GM12865 (cell line): ENCODE measurements around the gene TEX29.

Experiments used
- DNase-seq: peaks from one replicate; pipeline ENCODE4 v3.0.0; 2010; ENCODE audit warnings: low read depth
- H3K4me3 ChIP-seq: 2 replicates; pipeline ENCODE4 v1.5.1; 2011; ENCODE audit warnings: mild to moderate bottlenecking, low read depth, low read length, control low read depth
- CTCF ChIP-seq: IDR thresholded peaks from 2 replicates; pipeline ENCODE4 v1.5.1; 2011; ENCODE audit warnings: low read length, control low read depth, low read depth, inconsistent platforms; ENCODE audit not compliant: insufficient read depth; ENCODE audit errors: missing control alignments

Gene TEX29

GRCh38 chr13:111373486-111373885 lies 53.0 kb downstream of the TEX29 start:
- no peak overlapping the region for H3K4me3 ChIP-seq
- DNase-seq, result no peak
- TF ChIP-seq CTCF, result no peak

GRCh38 chr13:111380431-111380830 lies 60.0 kb downstream of the TEX29 start:
- TF ChIP-seq CTCF, result no peak
- no peak for DNase-seq
- H3K4me3 ChIP-seq, result no peak overlapping the region

- DNase-seq, result no peak
- no peak for TF ChIP-seq CTCF
- H3K4me3 ChIP-seq, result no peak overlapping the region
Measured at GRCh38 chr13:111382411-111382810, 62.0 kb downstream of the TEX29 start.

- TF ChIP-seq CTCF, result no peak
- no peak overlapping the region for H3K4me3 ChIP-seq
- no peak for DNase-seq
Measured at GRCh38 chr13:111382877-111383276, 62.4 kb downstream of the TEX29 start.

- no peak overlapping the region for H3K4me3 ChIP-seq
- DNase-seq, result no peak
- TF ChIP-seq CTCF, result no peak
Measured at GRCh38 chr13:111383591-111384440, 63.4 kb downstream of the TEX29 start.

- no peak for DNase-seq
- TF ChIP-seq CTCF, result no peak
- H3K4me3 ChIP-seq, result no peak overlapping the region
Measured at GRCh38 chr13:111384441-111385182, 64.2 kb downstream of the TEX29 start.
